Measurements from ENCODE around the gene KLHDC4. TPM values are rescaled to one million over a fixed set of nuclear protein-coding genes. Genes with fewer than 3 reads are reported as not detected.

The KLHDC4 gene
- total RNA-seq, 1 experiment from 2014 or later, result 36.3 TPM

DNA sequence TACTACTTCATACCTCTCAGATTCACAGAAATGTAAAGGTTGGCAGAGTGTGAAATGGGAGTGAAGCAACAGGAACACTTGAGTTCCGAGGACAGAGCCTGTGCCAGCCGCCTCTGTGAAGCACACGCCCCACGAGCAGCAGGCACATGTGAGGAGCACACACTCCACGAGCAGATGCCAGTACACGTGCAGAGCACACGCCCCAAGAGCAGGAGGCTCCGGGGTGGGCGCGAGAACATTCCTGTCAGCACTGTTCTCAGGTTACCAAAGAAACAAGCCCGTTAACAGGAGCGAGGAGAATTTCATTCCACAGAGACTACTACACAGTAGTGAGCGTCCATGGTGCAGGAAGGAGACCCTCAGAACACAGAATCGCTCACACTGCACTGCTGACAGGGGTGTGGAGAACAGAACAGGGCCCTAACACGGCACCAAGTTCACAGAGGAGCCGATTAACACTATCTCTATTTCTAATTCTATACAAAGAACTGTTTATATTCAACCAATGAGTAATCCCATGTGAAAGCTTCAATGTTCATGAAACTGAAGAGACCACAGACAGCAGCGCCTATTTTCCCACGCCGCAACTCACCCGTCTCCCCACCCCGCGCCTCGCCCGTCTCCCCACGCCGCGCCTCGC, 40.1 kb downstream of the KLHDC4 start:
- no peaks in the 10 kb centered on the region for H3K27me3 ChIP-seq (ENCODE audit: low read length)
- TF ChIP-seq EZH2phosphoT487 (IDR thresholded peaks at IDR 0.05; ENCODE audit: borderline replicate concordance, low read length), result no peak
- TF ChIP-seq, protein P1, sequence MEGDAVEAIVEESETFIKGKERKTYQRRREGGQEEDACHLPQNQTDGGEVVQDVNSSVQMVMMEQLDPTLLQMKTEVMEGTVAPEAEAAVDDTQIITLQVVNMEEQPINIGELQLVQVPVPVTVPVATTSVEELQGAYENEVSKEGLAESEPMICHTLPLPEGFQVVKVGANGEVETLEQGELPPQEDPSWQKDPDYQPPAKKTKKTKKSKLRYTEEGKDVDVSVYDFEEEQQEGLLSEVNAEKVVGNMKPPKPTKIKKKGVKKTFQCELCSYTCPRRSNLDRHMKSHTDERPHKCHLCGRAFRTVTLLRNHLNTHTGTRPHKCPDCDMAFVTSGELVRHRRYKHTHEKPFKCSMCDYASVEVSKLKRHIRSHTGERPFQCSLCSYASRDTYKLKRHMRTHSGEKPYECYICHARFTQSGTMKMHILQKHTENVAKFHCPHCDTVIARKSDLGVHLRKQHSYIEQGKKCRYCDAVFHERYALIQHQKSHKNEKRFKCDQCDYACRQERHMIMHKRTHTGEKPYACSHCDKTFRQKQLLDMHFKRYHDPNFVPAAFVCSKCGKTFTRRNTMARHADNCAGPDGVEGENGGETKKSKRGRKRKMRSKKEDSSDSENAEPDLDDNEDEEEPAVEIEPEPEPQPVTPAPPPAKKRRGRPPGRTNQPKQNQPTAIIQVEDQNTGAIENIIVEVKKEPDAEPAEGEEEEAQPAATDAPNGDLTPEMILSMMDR (conservative IDR thresholded peaks at IDR 0.05; ENCODE audit: low read depth, low read length), result no peak
- no peak for TF ChIP-seq EZH2 (IDR thresholded peaks at IDR 0.05; ENCODE audit: low read length, unreplicated experiment)
- BruUV-seq (replicated peaks), result no TSS peak
- no peaks in the 10 kb centered on the region for H3K79me2 ChIP-seq (ENCODE audit: low read length)
- H3K9me3 ChIP-seq (ENCODE audit: low read length), result no peaks in the 10 kb centered on the region
- H3K4me1 ChIP-seq (ENCODE audit: insufficient read depth, low read length), result no peaks in the 10 kb centered on the region
- POLR2A ChIA-PET (ENCODE audit: unreplicated experiment), result no interaction called here
- H3K27ac ChIP-seq (ENCODE audit: low read length), result no peak overlapping the region
- no peak overlapping the region for H3K4me3 ChIP-seq (ENCODE audit: low read length)
- H3K36me3 ChIP-seq (ENCODE audit: low read depth, low read length), result peaks cover 9% of the 10 kb centered on the region
- no peak overlapping the region for H3K9ac ChIP-seq (ENCODE audit: low read length)
- H3K4me2 ChIP-seq (ENCODE audit: low read length), result no peak overlapping the region
- H4K20me1 ChIP-seq (ENCODE audit: low read length), result no peaks in the 10 kb centered on the region
- H2AFZ ChIP-seq (ENCODE audit: low read length), result no peak overlapping the region
- H3F3A ChIP-seq (ENCODE audit: low read length, unreplicated experiment), result no peaks in the 10 kb centered on the region
- H3K9me2 ChIP-seq (replicated peaks; ENCODE audit: low read length), result no peaks in the 10 kb centered on the region
- DNase-seq (no peak), ATAC-seq (no peak)
- intact Hi-C loops (cut with micrococcal nuclease), result no loop called here
- CTCF ChIA-PET, result no interaction called here

DNA sequence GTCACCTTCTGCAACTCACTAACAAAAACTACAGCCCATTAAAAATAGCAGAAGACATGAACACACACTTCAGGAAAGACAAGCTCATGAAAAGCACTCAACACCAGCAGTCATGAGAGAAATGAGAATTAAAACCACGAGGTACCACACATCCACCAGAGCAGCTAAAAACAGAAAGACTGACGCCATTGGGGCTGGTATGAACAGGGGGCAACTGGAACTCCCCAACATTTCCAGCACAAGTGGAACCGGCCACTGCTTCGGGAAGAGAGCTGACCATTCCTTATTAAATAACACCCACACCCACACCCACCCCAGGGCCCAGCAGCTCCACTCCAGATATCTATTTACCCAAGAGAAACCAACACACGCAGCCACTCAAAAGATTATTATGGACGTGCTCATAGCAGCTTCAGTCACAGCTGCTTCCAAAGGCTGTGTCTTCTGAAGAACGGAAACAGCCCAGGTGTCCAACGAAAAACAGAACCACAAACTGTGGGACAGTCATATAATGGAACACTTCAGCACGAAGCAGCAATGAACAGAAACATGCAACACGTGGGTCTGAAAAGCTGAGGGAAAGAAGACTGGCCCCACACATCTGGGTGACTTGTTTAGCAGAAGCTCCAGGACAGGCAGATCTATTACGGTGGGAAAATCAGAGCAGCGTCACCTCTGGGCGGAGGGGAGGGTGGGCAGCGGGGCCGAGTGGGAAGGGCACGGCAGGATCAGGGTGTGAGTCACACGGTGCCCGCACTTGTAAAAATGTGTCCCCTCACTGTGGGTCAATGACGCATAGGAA, 41.1 kb downstream of the KLHDC4 start:
- Histone ChIP-seq H4K20me1 (ENCODE audit: low read length) (no peaks in the 10 kb centered on the region), H3K27ac (ENCODE audit: low read length) (no peak overlapping the region), H3K36me3 (ENCODE audit: low read depth, low read length) (peaks cover 4% of the 10 kb centered on the region), H3K4me1 (ENCODE audit: insufficient read depth, low read length) (no peaks in the 10 kb centered on the region), H2AFZ (ENCODE audit: low read length) (no peak overlapping the region), H3F3A (ENCODE audit: low read length, unreplicated experiment) (no peaks in the 10 kb centered on the region), H3K9me3 (ENCODE audit: low read length) (no peaks in the 10 kb centered on the region), H3K79me2 (ENCODE audit: low read length) (no peaks in the 10 kb centered on the region), H3K27me3 (ENCODE audit: low read length) (no peaks in the 10 kb centered on the region), H3K4me2 (ENCODE audit: low read length) (no peak overlapping the region), H3K9me2 (replicated peaks; ENCODE audit: low read length) (no peaks in the 10 kb centered on the region), H3K9ac (ENCODE audit: low read length) (no peak overlapping the region), H3K4me3 (ENCODE audit: low read length) (no peak overlapping the region)
- intact Hi-C loops (cut with micrococcal nuclease), result no loop called here
- BruUV-seq (replicated peaks), result no TSS peak
- TF ChIP-seq, protein P1 (conservative IDR thresholded peaks at IDR 0.05; ENCODE audit: low read depth, low read length), result no peak
- TF ChIP-seq EZH2phosphoT487 (IDR thresholded peaks at IDR 0.05; ENCODE audit: borderline replicate concordance, low read length) (no peak), EZH2 (IDR thresholded peaks at IDR 0.05; ENCODE audit: low read length, unreplicated experiment) (no peak)
- CTCF ChIA-PET, result no interaction called here
- ATAC-seq (no peak), DNase-seq (no peak)
- POLR2A ChIA-PET (ENCODE audit: unreplicated experiment), result no interaction called here

DNA sequence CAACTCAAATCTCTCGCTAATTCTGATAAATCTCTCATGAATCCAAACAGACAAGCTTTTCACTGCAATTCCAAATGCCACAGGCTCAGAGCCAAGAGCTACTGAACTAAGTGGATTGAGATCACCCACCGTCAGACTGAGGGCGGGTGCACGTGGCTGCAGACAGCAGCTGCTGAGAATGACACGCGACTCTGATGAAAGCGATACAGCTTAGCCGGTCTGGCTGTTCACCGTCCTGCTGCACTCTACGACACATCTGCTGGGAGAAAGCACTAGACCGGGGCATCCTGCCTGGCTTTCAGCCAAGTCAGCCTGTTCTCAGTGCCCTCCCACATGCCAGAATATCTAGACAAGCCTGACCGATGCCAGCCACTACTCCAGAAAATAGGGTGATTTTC, 42.6 kb downstream of the KLHDC4 start:
- DNase-seq (no peak), ATAC-seq (no peak)
- no peak overlapping the region for H3K4me2 ChIP-seq (ENCODE audit: low read length)
- H3K9ac ChIP-seq (ENCODE audit: low read length), result no peak overlapping the region
- H3K27ac ChIP-seq (ENCODE audit: low read length), result no peak overlapping the region
- H3K4me1 ChIP-seq (ENCODE audit: insufficient read depth, low read length), result no peaks in the 10 kb centered on the region
- POLR2A ChIA-PET (ENCODE audit: unreplicated experiment), result no interaction called here
- no peaks in the 10 kb centered on the region for H3K9me2 ChIP-seq (replicated peaks; ENCODE audit: low read length)
- intact Hi-C loops (cut with micrococcal nuclease), result no loop called here
- H3K9me3 ChIP-seq (ENCODE audit: low read length), result no peaks in the 10 kb centered on the region
- CTCF ChIA-PET, result no interaction called here
- no TSS peak for BruUV-seq (replicated peaks)
- no peaks in the 10 kb centered on the region for H3K27me3 ChIP-seq (ENCODE audit: low read length)
- H2AFZ ChIP-seq (ENCODE audit: low read length), result no peak overlapping the region
- H4K20me1 ChIP-seq (ENCODE audit: low read length), result no peaks in the 10 kb centered on the region
- TF ChIP-seq EZH2phosphoT487 (IDR thresholded peaks at IDR 0.05; ENCODE audit: borderline replicate concordance, low read length) (no peak), EZH2 (IDR thresholded peaks at IDR 0.05; ENCODE audit: low read length, unreplicated experiment) (no peak)
- TF ChIP-seq, protein P1 (conservative IDR thresholded peaks at IDR 0.05; ENCODE audit: low read depth, low read length), result no peak
- H3K79me2 ChIP-seq (ENCODE audit: low read length), result no peaks in the 10 kb centered on the region
- H3K4me3 ChIP-seq (ENCODE audit: low read length), result no peak overlapping the region
- H3F3A ChIP-seq (ENCODE audit: low read length, unreplicated experiment), result no peaks in the 10 kb centered on the region
- H3K36me3 ChIP-seq (ENCODE audit: low read depth, low read length), result no peaks in the 10 kb centered on the region; the same call in 1 of the 2 replicates
